Liver (tissue), 5 donors: ENCODE measurements around the gene CPED1. TPM values are rescaled to one million over a fixed set of nuclear protein-coding genes. Genes with fewer than 3 reads are reported as not detected.

Source experiments
- polyA plus RNA-seq, 2 donors: library from polyadenylated mRNA; stranded (reverse) in 1 of 2; unstranded in 1 of 2; fragments of 200-250 nt in 1 of 2; fragments of >200 nt in 1 of 2; fragmentation: Nextera tagmentation in 1 of 2; extraction: Ambion mirVana in 1 of 2; gene quantifications; one replicate each; pipeline versions ENCODE4 v1.2.1 to v1.2.3, GENCODE V29; 2013 to 2015
- small RNA-seq: library from RNA; depleted of rRNA; stranded (forward); fragments of <200 nt; gene quantifications from one replicate; pipeline ENCODE3, GENCODE V24; 2014
- total RNA-seq, 2 donors: library from RNA; depleted of rRNA; stranded (reverse); fragments of >200 nt; gene quantifications; one replicate each; pipeline ENCODE4 v1.2.3, GENCODE V29; 2014
- donor health status: healthy.
- donor health status: healthy.
- donor health status: healthy.

Gene CPED1
- total and polyA plus RNA-seq, 4 donors: 8.5 to 58.0 (median 14.6) TPM

Small RNA genes within 50 kb of the gene (small RNA-seq; reads per million reads assigned to genes)
- gene HMGN1P18 (not detected), gene RNA5SP240 (not detected), gene RNA5SP241 (not detected), gene RNU6-517P (not detected)

Other genes starting within 250 kb of the CPED1 start
- 10 to 100 TPM; 16.6 to 21.5 TPM for gene TSPAN12, start 130.6 kb upstream of the CPED1 start, total RNA-seq
- gene TSPAN12, start 130.6 kb upstream of the CPED1 start, polyA plus RNA-seq: 10 to 100 TPM; 10.6 to 13.1 TPM
- 10 to 100 TPM in 1 of 2 donors, 1 to 10 TPM in 1; 10.0 to 14.0 TPM for gene ING3, start 37.9 kb upstream of the CPED1 start, total RNA-seq
- gene ING3, start 37.9 kb upstream of the CPED1 start, polyA plus RNA-seq: 10 to 100 TPM in 1 of 2 donors, 1 to 10 TPM in 1; 3.8 to 11.9 TPM